Measurements from ENCODE around the gene MAP9.
"Not testable (repeated sequence)": the region's sequence is repeated elsewhere in the genome, so short reads cannot be mapped to it uniquely, and the experiment has no call there.

- TF ChIP-seq POLR2AphosphoS5, CTCF, POLR2A (IDR thresholded peaks at IDR 0.05): not testable (repeated sequence)
Measured at GRCh38 chr4:155312027-155312426, 64.7 kb downstream of the MAP9 start.
